OCI-M1 (cell line): ENCODE measurements around the gene ZBTB11.
"Not testable (repeated sequence)": the region's sequence is repeated elsewhere in the genome, so short reads cannot be mapped to it uniquely, and the experiment has no call there.

ENCODE experiments used
- DNase-seq: peaks from one replicate; lab custom pipeline; 2025; lab: John Stamatoyannopoulos, UW

ZBTB11 gene, protein sequence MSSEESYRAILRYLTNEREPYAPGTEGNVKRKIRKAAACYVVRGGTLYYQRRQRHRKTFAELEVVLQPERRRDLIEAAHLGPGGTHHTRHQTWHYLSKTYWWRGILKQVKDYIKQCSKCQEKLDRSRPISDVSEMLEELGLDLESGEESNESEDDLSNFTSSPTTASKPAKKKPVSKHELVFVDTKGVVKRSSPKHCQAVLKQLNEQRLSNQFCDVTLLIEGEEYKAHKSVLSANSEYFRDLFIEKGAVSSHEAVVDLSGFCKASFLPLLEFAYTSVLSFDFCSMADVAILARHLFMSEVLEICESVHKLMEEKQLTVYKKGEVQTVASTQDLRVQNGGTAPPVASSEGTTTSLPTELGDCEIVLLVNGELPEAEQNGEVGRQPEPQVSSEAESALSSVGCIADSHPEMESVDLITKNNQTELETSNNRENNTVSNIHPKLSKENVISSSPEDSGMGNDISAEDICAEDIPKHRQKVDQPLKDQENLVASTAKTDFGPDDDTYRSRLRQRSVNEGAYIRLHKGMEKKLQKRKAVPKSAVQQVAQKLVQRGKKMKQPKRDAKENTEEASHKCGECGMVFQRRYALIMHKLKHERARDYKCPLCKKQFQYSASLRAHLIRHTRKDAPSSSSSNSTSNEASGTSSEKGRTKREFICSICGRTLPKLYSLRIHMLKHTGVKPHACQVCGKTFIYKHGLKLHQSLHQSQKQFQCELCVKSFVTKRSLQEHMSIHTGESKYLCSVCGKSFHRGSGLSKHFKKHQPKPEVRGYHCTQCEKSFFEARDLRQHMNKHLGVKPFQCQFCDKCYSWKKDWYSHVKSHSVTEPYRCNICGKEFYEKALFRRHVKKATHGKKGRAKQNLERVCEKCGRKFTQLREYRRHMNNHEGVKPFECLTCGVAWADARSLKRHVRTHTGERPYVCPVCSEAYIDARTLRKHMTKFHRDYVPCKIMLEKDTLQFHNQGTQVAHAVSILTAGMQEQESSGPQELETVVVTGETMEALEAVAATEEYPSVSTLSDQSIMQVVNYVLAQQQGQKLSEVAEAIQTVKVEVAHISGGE

GRCh38 chr3:101676765-101677435 lies at the start of gene ZBTB11:
Gene ZBTB11 (minus strand): TSS chr3:101677132. CDS start chr3:101676914, 218 bp downstream.
- no peak for DNase-seq

DNA sequence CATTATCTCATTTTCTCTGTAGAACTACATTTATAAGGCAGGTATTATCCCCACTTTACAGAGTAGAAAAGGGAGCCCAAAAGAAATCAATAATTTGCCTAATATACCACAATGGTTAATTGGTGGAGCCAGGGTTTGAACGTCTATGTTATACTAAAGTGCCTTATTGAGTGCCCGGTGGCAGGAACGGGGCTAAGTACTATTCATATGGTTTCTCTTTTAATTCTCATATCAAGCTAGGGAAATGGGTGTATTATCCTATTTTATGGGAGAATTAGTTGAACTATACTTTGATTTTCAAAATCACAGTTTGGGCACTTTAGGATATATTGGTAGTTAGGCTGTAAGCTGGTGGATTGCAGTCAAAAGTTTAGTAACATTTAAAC lies 49.0 kb upstream of the ZBTB11 start:
- DNase-seq: peak; percentile 57

- peak; percentile 64 for DNase-seq
Observed at GRCh38 chr3:101725194-101725889, 48.4 kb upstream of the ZBTB11 start.

- DNase-seq: peak; percentile 95
Observed at GRCh38 chr3:101724329-101725193, 47.6 kb upstream of the ZBTB11 start, which contains the start of gene CEP97. Gene CEP97 (plus strand): TSS chr3:101724614. CDS start chr3:101724677, 63 bp downstream.

GRCh38 chr3:101722394-101723173 lies 45.7 kb upstream of the ZBTB11 start:
- DNase-seq: peak; percentile 53

- DNase-seq: no peak
Observed at GRCh38 chr3:101720851-101721840, 44.2 kb upstream of the ZBTB11 start.

DNA sequence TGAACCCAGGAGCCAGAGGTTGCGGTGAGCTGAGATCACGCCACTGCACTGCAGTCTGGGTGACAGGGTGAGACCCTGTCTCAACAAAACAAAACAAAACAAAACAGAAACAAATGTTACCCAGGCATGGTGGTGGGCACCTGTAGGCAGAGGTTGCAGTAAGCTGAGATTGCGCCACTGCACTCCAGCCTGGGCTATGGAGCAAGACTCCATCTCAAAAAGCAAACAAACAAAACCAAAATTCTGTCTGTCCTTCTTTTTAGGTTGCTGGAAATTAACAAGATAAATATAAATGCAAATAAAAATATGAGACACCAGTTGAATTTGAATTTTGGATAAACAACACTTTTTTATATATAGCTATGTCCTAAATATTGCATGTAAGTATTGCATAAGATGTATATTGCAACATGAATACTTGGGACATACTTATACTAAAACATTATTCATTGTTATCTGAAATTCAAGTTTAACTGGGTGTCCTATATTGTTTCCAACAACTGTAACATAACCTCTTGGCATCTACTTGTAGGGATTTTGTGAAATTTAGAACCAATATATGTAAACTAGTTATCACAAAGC lies 42.8 kb upstream of the ZBTB11 start:
- no peak for DNase-seq

GRCh38 chr3:101718455-101718854 lies 41.5 kb upstream of the ZBTB11 start:
- no peak for DNase-seq

DNA sequence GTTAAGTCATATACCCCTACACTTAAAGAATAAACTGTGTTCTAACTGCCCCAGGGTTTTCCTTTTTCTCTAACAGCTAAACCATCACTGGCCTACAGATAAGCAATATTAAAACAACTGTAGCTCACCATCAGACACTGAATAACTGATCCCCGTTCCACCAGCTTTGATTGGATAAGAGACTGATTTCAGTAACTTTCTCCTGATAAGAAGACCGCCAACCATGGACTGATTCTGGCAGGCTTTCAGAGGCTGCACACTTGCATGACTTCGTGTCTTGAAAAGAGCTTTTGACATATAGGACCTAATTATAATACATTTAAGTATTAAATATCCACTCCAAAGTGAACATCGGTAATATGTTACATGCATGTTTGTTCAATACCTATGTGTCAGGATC lies 32.2 kb upstream of the ZBTB11 start:
- DNase-seq: peak; percentile 49

DNA sequence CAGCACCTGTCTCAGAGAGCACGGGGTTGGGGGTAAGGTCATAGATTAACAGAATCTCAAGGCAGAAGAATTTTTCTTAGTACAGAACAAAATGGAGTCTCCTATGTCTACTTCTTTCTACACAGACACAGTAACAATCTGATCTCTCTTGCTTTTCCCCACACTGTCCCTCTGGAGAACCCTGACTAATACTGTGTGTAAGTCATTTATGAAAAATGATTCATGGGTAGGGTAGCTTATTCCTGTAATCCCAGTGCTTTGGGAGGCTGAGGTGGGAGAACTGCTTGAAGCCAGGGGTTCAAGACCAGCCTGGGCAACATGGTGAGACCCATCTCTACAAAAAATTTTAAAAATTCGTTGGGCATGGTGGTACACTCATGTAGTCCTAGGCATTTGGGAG lies 27.7 kb upstream of the ZBTB11 start:
- DNase-seq: not testable (repeated sequence)

GRCh38 chr3:101703169-101703568 lies 26.2 kb upstream of the ZBTB11 start:
- no peak for DNase-seq

DNA sequence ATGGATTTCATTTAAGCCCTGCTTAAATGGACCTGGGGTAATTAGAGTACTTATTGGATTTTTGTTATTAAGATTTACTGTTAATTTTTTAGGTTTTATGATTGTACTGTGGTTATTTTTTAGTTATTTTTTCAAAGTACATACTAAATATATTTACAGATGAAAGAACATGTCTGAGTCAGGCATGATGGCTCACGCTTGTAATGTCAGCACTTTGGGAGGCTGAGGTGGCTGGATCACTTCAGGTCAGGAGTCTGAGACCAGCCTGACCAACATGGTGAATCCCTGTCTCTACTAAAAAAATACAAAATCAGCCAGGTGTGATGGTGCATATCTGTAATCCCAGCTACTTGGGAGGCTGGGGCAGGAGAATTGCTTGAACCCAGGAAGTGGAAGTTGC lies 25.8 kb upstream of the ZBTB11 start:
- no peak for DNase-seq

DNA sequence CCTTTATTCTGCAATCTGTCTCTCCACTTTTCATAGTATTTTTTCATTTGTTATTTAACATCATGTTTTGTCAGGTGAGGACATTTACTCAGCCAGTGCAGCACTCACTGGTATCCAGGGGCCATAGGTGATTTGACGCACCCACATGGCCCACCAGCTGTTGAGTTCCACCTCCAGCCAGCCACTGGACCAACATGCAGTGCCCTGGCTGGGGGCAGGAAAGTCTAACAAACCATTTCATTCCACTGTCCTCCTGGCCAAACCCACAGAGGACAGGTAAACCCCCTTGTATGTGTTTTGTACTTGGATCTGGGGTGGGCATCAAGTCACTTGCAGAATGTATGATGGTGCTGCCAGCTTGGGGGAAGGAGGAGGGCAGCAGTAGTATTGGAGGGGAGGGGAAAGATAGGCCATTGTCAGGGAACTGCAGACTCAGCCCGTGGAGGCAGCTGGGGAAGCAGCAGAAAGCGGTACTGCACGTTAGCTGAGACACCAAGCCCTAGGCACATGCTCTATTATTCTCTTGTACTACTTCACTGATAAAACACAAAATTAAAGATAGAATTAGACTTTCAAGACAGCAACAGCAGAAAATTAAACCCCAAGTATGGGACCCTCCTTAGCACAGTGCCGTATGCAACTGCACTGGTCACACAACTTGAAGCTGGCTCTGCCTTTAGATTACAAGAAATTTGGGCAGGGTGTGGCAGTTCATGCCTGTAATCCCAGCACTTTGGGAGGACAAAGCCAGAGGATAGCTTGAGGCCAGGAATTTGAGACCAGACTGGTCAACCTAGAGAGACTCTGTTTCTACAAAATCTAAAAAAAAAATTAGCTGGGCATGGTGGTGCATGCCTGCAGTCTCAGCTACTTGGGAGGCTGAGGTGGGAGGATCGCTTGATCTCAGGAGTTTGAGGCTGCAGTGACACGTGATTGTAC lies 25.0 kb upstream of the ZBTB11 start:
- no peak for DNase-seq

DNA sequence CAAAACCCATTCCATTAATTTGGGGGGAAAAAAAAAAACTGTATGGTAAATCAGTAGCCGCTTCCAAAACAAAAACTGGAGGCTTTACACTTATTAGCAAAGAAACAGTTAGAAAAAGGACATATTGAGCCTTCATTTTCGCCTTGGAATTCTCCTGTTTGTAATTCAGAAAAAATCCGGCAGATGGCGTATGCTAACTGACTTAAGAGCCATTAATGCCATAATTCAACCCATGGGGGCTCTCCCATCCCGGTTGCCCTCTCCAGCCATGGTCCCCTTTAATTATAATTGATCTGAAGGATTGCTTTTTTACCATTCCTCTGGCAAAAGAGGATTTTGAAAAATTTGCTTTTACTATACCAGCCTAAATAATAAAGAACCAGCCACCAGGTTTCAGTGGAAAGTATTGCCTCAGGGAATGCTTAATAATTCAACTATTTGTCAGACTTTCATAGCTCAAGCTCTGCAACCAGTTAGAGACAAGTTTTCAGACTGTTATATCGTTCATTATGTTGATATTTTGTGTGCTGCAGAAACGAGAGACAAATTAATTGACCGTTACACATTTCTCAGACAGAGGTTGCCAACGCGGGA lies 18.9 kb upstream of the ZBTB11 start:
- no peak for DNase-seq

- DNase-seq: not testable (repeated sequence)
Observed at GRCh38 chr3:101694836-101695235, 17.9 kb upstream of the ZBTB11 start.

DNA sequence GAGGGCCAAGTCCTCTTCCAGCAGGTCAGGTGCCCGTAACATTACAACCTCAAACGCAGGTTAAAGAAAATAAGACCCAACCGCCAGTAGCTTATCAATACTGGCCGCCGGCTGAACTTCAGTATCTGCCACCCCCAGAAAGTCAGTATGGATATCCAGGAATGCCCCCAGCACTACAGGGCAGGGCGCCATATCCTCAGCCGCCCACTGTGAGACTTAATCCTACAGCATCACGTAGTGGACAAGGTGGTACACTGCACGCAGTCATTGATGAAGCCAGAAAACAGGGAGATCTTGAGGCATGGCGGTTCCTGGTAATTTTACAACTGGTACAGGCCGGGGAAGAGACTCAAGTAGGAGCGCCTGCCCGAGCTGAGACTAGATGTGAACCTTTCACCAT lies 16.6 kb upstream of the ZBTB11 start:
- DNase-seq: not testable (repeated sequence)
